ENCODE data around the gene ATL3. TPM values are rescaled to one million over a fixed set of nuclear protein-coding genes. Genes with fewer than 3 reads are reported as not detected.
A peak's percentile ranks its signal among the peaks of the same experiment; 100 is the strongest.

ATL3 gene
- total RNA-seq, 1 donor from 2014 or later = 9.4 TPM

DNA sequence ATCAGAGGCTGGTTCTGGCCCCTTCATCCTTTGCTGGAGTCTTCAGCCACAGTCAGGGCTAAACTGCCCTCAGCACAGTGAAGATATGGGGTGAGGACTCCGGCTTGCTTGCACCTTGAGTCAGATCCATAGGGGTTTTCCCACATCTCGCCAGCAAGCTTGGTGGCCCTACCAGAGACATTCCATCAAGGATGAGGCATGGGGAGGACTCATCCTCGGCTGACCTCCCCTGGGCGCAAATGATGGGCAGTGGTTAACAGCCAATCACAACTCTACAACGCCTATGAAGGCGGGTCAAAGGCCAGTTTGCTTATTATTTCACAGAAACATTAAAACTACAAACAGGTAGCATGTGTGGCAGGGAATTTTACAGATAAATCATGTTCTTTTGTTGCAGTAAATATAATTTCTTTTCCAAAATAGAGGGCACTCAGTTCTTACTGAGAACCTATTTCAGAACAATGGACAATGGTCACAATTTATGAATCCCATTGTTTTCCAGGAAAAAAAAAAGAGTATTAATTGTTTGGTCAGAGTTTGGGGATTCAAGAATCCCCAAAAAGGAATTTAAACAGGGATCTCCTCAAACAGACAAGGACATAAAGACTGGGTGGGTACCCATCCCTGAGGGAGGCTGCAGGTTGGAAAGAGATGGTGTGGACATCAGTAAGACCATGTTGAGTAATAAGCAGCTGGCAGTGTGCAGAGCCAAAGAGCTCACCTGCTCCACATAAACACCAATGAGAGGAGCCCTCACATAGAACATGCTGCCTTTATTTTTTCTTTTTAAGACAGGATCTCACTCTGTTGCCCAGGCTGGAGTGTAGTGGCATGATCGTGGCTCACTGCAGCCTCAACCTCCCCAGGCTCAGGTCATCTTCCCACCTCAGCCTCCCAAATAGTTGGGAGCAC lies 71.7 kb downstream of the ATL3 start:
- Mint-ChIP-seq H3K36me3 (ENCODE audit: insufficient read depth) (peaks cover 25% of the 10 kb centered on the region), H3K9me3 (ENCODE audit: low read depth) (no peaks in the 10 kb centered on the region), H3K4me3 (ENCODE audit: low read depth) (no peak overlapping the region), H3K27me3 (no peaks in the 10 kb centered on the region), H3K4me1 (ENCODE audit: low read depth) (peaks cover 11% of the 10 kb centered on the region), H3K27ac (no peak overlapping the region)
- TF ChIP-seq, protein P1, sequence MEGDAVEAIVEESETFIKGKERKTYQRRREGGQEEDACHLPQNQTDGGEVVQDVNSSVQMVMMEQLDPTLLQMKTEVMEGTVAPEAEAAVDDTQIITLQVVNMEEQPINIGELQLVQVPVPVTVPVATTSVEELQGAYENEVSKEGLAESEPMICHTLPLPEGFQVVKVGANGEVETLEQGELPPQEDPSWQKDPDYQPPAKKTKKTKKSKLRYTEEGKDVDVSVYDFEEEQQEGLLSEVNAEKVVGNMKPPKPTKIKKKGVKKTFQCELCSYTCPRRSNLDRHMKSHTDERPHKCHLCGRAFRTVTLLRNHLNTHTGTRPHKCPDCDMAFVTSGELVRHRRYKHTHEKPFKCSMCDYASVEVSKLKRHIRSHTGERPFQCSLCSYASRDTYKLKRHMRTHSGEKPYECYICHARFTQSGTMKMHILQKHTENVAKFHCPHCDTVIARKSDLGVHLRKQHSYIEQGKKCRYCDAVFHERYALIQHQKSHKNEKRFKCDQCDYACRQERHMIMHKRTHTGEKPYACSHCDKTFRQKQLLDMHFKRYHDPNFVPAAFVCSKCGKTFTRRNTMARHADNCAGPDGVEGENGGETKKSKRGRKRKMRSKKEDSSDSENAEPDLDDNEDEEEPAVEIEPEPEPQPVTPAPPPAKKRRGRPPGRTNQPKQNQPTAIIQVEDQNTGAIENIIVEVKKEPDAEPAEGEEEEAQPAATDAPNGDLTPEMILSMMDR (IDR thresholded peaks at IDR 0.05; ENCODE audit: unreplicated experiment) = no peak
- DNase-seq (ENCODE audit: low spot score, unreplicated experiment) = no peak

DNA sequence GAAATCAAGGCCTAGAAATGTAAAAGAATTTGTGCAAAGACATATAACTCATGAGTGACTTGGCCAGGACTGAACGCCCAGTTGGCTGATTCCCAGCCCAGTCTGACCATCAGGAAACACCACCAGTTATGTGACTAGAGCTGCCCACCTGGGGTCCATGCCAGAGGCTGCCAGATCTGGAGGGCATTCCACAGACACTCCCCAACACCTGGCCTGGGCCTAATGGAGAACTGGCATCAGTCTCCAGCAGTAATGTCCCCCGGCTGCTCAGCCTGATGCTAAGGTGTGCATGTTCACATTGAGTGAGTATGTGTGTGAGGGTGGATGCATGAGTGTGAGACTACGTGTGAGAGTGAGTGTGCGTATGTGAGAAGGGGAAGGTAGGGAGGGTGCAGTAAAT lies 72.6 kb downstream of the ATL3 start:
- Mint-ChIP-seq H3K9me3 (ENCODE audit: low read depth) (no peaks in the 10 kb centered on the region), H3K27me3 (no peaks in the 10 kb centered on the region), H3K27ac (no peak overlapping the region), H3K36me3 (ENCODE audit: insufficient read depth) (peaks cover 25% of the 10 kb centered on the region), H3K4me3 (ENCODE audit: low read depth) (no peak overlapping the region), H3K4me1 (ENCODE audit: low read depth) (peaks cover 9% of the 10 kb centered on the region)
- TF ChIP-seq, protein P1 (IDR thresholded peaks at IDR 0.05; ENCODE audit: unreplicated experiment) = no peak
- no peak for DNase-seq (ENCODE audit: low spot score, unreplicated experiment)

DNA sequence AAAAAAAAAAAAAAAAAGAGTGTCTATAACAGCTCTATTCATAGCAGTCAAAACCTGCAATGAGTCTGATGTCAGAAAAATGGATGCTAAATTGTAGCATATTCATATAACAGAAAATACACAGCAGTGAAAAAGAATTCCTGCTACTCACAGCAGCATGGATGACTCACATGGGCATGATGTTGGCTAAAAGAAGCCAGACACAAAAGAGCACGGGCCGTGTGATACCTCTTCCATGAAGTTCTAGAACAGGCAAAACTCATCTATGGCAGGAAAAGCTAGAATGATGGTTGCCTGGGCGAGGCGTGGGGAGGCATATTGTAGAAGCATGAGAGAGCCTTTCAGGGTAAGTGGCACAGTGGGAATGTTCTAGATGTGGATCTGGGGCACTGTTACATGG lies 75.9 kb downstream of the ATL3 start:
- Mint-ChIP-seq H3K27me3 (no peaks in the 10 kb centered on the region), H3K36me3 (ENCODE audit: insufficient read depth) (peaks cover 31% of the 10 kb centered on the region), H3K9me3 (ENCODE audit: low read depth) (no peaks in the 10 kb centered on the region), H3K4me3 (ENCODE audit: low read depth) (no peak overlapping the region), H3K4me1 (ENCODE audit: low read depth) (no peaks in the 10 kb centered on the region), H3K27ac (no peak overlapping the region)
- TF ChIP-seq, protein P1 (IDR thresholded peaks at IDR 0.05; ENCODE audit: unreplicated experiment) = no peak
- no peak for DNase-seq (ENCODE audit: low spot score, unreplicated experiment)

DNA sequence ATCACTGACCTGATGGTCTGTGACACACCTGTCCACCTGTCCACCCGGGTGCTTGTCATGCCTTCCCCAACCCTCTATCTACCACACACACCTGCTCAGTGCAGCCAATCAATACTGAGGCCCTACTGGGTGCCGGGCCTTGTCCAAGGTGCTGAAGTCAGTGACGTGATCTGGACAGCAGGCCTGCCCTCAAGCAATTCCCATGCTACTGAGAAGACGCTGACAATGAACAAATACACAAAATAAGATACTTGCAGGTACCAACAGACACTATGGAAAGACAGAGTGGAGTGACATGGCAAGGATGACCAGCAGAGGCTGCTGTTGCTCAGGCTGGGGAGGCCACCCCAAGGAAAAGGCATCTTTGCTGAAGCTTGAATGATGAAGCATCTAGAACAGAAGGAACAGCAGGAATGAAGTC lies 78.2 kb downstream of the ATL3 start:
- TF ChIP-seq, protein P1 (IDR thresholded peaks at IDR 0.05; ENCODE audit: unreplicated experiment) = peak; percentile 46
- Mint-ChIP-seq H3K27me3 (no peaks in the 10 kb centered on the region), H3K36me3 (ENCODE audit: insufficient read depth) (peaks cover 34% of the 10 kb centered on the region), H3K27ac (no peak overlapping the region), H3K4me3 (ENCODE audit: low read depth) (no peak overlapping the region), H3K9me3 (ENCODE audit: low read depth) (no peaks in the 10 kb centered on the region), H3K4me1 (ENCODE audit: low read depth) (no peaks in the 10 kb centered on the region)
- DNase-seq (ENCODE audit: low spot score, unreplicated experiment) = no peak

DNA sequence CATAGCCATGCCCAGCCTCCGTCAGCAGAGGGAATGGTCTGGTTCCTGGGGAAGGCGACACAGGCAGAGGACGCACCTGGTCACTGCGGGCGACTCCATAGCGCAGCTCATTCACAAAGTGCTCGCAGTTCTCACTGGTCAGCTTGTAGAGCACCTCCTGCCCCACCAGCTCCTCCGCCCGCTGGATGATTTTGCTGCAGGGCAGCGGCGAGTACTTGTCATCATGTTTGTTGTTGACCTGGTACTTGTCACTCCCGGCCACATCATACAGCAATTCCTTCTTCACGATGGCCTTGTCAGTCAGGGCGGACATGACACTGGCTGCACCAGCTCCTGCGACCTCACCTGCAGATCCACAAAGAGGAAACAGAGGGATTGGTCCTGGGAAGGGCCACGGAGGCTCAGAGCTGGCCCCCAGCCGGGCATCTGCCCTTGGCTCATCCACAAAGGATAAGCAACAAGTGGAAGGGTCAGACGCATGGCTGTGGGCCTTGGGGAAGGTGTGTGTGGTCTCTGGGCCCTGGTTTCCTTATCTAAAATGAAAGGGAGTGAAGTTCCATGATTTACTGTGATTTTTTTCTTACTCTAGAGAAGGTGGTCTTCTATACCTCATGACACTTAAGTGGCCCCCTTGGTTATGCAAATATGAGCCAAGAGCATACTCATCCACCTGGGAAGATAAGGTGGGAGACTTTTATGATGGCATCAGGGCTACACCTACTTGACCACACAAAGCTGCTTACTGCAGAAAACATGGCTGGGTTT lies 81.0 kb downstream of the ATL3 start:
- TF ChIP-seq, protein P1 (IDR thresholded peaks at IDR 0.05; ENCODE audit: unreplicated experiment) = no peak
- H3K27me3 Mint-ChIP-seq = no peaks in the 10 kb centered on the region
- peaks cover 29% of the 10 kb centered on the region for H3K36me3 Mint-ChIP-seq (ENCODE audit: insufficient read depth)
- H3K9me3 Mint-ChIP-seq (ENCODE audit: low read depth) = no peaks in the 10 kb centered on the region
- no peaks in the 10 kb centered on the region for H3K4me1 Mint-ChIP-seq (ENCODE audit: low read depth)
- H3K4me3 Mint-ChIP-seq (ENCODE audit: low read depth) = no peak overlapping the region
- no peak for DNase-seq (ENCODE audit: low spot score, unreplicated experiment)
- H3K27ac Mint-ChIP-seq = no peak overlapping the region

All from progenitor cell of endocrine pancreas (in vitro differentiated cells).